SK-N-SH treated with all-trans-retinoic acid at 6 μM for 48 hours (cell line): ENCODE data around the gene PLCB1.

Source experiments
- BACH2 ChIP-seq: fragments of 250-450 bp; sonication (Bioruptor Pico); IDR thresholded peaks from 2 replicates; pipeline ENCODE4 v1.9.0; 2021; ENCODE audit warnings: mild to moderate bottlenecking, borderline replicate concordance
- GLIS3 ChIP-seq: fragments of 250-450 bp; sonication (Bioruptor Pico); IDR thresholded peaks from 2 replicates; pipeline ENCODE4 v1.5.0; 2020; ENCODE audit warnings: mild to moderate bottlenecking, moderate library complexity
- OSR1 ChIP-seq: fragments of 250-450 bp; sonication (Bioruptor Pico); IDR thresholded peaks from 2 replicates; pipeline ENCODE4 v1.8.0; 2022; ENCODE audit warnings: moderate library complexity, mild to moderate bottlenecking, inconsistent platforms
- RARB ChIP-seq: fragments of 250-450 bp; sonication (Bioruptor Pico); IDR thresholded peaks from 2 replicates; pipeline ENCODE4 v1.8.0; 2021; ENCODE audit warnings: mild to moderate bottlenecking, moderate library complexity
- SNAI2 ChIP-seq: fragments of 250-450 bp; sonication (Bioruptor Pico); IDR thresholded peaks from 2 replicates; pipeline ENCODE4 v1.5.0; 2020; ENCODE audit warnings: mild to moderate bottlenecking, moderate library complexity
- ZFP3 ChIP-seq: fragments of 250-450 bp; sonication (Bioruptor Pico); IDR thresholded peaks from 2 replicates; pipeline ENCODE4 v1.5.0; 2020; ENCODE audit warnings: mild to moderate bottlenecking, moderate library complexity
- ZFP30 ChIP-seq: fragments of 450-650 bp; formaldehyde crosslinking; IDR thresholded peaks from 2 replicates; pipeline ENCODE4 v1.5.0; 2022; ENCODE audit warnings: mild to moderate bottlenecking, moderate library complexity
- ZNF565 ChIP-seq: fragments of 450-650 bp; formaldehyde crosslinking; conservative IDR thresholded peaks from 2 replicates; pipeline ENCODE4 v1.5.0; 2020; ENCODE audit warnings: low read depth, mild to moderate bottlenecking, moderate library complexity
- ZNF8 ChIP-seq: fragments of 450-650 bp; formaldehyde crosslinking; IDR thresholded peaks from 2 replicates; pipeline ENCODE4 v1.5.0; 2020; ENCODE audit warnings: mild to moderate bottlenecking, moderate library complexity
- TF ChIP-seq, protein P1 (sequence below): fragments of 250-450 bp; sonication (Bioruptor Pico); IDR thresholded peaks from 2 replicates; pipeline ENCODE4 v1.8.0; 2020; ENCODE audit warnings: mild to moderate bottlenecking, moderate library complexity, borderline replicate concordance
- TF ChIP-seq, protein P2 (sequence below): fragments of 250-450 bp; sonication (Bioruptor Pico); IDR thresholded peaks from 2 replicates; pipeline ENCODE4 v1.5.1; 2020; ENCODE audit warnings: low read depth, mild to moderate bottlenecking, moderate library complexity
- TF ChIP-seq, protein P3 (sequence below): fragments of 250-450 bp; sonication (Bioruptor Pico); IDR thresholded peaks from 2 replicates; pipeline ENCODE4 v1.5.1; 2021; ENCODE audit warnings: mild to moderate bottlenecking, moderate library complexity
- TF ChIP-seq, protein P4 (sequence below): fragments of 250-450 bp; sonication (Bioruptor Pico); IDR thresholded peaks from 2 replicates; pipeline ENCODE4 v1.8.0; 2021; ENCODE audit warnings: low read depth, mild to moderate bottlenecking, moderate library complexity, borderline replicate concordance

GRCh38 chr20:8648466-8648865, 516.4 kb downstream of the PLCB1 start:
- TF ChIP-seq, protein P1, sequence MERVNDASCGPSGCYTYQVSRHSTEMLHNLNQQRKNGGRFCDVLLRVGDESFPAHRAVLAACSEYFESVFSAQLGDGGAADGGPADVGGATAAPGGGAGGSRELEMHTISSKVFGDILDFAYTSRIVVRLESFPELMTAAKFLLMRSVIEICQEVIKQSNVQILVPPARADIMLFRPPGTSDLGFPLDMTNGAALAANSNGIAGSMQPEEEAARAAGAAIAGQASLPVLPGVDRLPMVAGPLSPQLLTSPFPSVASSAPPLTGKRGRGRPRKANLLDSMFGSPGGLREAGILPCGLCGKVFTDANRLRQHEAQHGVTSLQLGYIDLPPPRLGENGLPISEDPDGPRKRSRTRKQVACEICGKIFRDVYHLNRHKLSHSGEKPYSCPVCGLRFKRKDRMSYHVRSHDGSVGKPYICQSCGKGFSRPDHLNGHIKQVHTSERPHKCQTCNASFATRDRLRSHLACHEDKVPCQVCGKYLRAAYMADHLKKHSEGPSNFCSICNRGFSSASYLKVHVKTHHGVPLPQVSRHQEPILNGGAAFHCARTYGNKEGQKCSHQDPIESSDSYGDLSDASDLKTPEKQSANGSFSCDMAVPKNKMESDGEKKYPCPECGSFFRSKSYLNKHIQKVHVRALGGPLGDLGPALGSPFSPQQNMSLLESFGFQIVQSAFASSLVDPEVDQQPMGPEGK (CRISPR knock-in tag) = no peak
- TF ChIP-seq ZFP30 (CRISPR knock-in tag) (no peak), SNAI2 (no peak), ZNF8 (CRISPR knock-in tag) (no peak), ZNF565 (CRISPR knock-in tag) (no peak), ZFP3 (CRISPR knock-in tag) (no peak), BACH2 (CRISPR knock-in tag) (no peak), OSR1 (CRISPR knock-in tag) (no peak), GLIS3 (CRISPR knock-in tag) (no peak), RARB (CRISPR knock-in tag) (no peak)
- TF ChIP-seq, protein P2, sequence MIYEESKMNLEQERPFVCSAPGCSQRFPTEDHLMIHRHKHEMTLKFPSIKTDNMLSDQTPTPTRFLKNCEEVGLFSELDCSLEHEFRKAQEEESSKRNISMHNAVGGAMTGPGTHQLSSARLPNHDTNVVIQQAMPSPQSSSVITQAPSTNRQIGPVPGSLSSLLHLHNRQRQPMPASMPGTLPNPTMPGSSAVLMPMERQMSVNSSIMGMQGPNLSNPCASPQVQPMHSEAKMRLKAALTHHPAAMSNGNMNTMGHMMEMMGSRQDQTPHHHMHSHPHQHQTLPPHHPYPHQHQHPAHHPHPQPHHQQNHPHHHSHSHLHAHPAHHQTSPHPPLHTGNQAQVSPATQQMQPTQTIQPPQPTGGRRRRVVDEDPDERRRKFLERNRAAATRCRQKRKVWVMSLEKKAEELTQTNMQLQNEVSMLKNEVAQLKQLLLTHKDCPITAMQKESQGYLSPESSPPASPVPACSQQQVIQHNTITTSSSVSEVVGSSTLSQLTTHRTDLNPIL = no peak
- TF ChIP-seq, protein P3, sequence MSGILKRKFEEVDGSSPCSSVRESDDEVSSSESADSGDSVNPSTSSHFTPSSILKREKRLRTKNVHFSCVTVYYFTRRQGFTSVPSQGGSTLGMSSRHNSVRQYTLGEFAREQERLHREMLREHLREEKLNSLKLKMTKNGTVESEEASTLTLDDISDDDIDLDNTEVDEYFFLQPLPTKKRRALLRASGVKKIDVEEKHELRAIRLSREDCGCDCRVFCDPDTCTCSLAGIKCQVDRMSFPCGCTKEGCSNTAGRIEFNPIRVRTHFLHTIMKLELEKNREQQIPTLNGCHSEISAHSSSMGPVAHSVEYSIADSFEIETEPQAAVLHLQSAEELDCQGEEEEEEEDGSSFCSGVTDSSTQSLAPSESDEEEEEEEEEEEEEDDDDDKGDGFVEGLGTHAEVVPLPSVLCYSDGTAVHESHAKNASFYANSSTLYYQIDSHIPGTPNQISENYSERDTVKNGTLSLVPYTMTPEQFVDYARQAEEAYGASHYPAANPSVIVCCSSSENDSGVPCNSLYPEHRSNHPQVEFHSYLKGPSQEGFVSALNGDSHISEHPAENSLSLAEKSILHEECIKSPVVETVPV (CRISPR knock-in tag) = no peak
- TF ChIP-seq, protein P4, sequence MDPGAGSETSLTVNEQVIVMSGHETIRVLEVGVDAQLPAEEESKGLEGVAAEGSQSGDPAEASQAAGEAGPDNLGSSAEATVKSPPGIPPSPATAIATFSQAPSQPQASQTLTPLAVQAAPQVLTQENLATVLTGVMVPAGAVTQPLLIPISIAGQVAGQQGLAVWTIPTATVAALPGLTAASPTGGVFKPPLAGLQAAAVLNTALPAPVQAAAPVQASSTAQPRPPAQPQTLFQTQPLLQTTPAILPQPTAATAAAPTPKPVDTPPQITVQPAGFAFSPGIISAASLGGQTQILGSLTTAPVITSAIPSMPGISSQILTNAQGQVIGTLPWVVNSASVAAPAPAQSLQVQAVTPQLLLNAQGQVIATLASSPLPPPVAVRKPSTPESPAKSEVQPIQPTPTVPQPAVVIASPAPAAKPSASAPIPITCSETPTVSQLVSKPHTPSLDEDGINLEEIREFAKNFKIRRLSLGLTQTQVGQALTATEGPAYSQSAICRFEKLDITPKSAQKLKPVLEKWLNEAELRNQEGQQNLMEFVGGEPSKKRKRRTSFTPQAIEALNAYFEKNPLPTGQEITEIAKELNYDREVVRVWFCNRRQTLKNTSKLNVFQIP = no peak
